Liver (tissue), 3 donors: ENCODE results near the gene ARMC5.

Experiments used
- ATF3 ChIP-seq: IDR thresholded peaks from 2 replicates; pipeline ENCODE4 v1.6.1; 2016; ENCODE audit warnings: antibody characterized with exemption
- CTCF ChIP-seq: fragments of 150-350 bp; IDR thresholded peaks from 2 replicates; pipeline ENCODE4 v1.5.1; 2017; ENCODE audit warnings: improper control_type of control experiment, low read depth, low read length; ENCODE audit not compliant: missing input control
- FOXA1 ChIP-seq: IDR thresholded peaks from 2 replicates; pipeline ENCODE4 v1.6.1; 2016; ENCODE audit warnings: antibody characterized with exemption
- JUND ChIP-seq, 2 donors: IDR thresholded peaks; 2 replicates each; pipeline ENCODE4 v1.6.1; 2016; ENCODE audit warnings: antibody characterized with exemption in 2 of 2
- NR2F2 ChIP-seq: IDR thresholded peaks from 2 replicates; pipeline ENCODE4 v1.6.1; 2016; ENCODE audit warnings: antibody characterized with exemption
- RAD21 ChIP-seq, 2 donors: IDR thresholded peaks; 2 replicates each; pipeline ENCODE4 v1.6.1; 2016; ENCODE audit warnings: antibody characterized with exemption in 2 of 2, mild to moderate bottlenecking in 2 of 2
- REST ChIP-seq: IDR thresholded peaks from 2 replicates; pipeline ENCODE4 v1.6.1; 2016; ENCODE audit warnings: antibody characterized with exemption, mild to moderate bottlenecking
- SP1 ChIP-seq: IDR thresholded peaks from 2 replicates; pipeline ENCODE4 v1.6.1; 2018; ENCODE audit warnings: antibody characterized with exemption, mild to moderate bottlenecking
- YY1 ChIP-seq: IDR thresholded peaks from 2 replicates; pipeline ENCODE4 v1.6.1; 2016; ENCODE audit warnings: antibody characterized with exemption, mild to moderate bottlenecking
- ZBTB33 ChIP-seq: IDR thresholded peaks from 2 replicates; pipeline ENCODE4 v1.6.1; 2016; ENCODE audit warnings: antibody characterized with exemption
- donor health status: healthy.
- donor health status: healthy.

GRCh38 chr16:31428638-31429247 lies 30.6 kb upstream of the ARMC5 start:
- TF ChIP-seq CTCF = no peak
- TF ChIP-seq REST = no peak
- TF ChIP-seq SP1 = no peak
- no peak for TF ChIP-seq RAD21 (IDR thresholded peaks at IDR 0.05)
- no peak for TF ChIP-seq ATF3
- TF ChIP-seq NR2F2 = no peak
- no peak for TF ChIP-seq JUND (IDR thresholded peaks at IDR 0.05)
- TF ChIP-seq YY1 = no peak
- TF ChIP-seq ZBTB33 = no peak
- TF ChIP-seq FOXA1 = no peak
